NCI-H187 (cell line): ENCODE results near the gene PAK6.

Source experiments
- DNase-seq, 2 experiments: peaks; one replicate each; lab custom pipeline; 2025; lab: John Stamatoyannopoulos, UW

Gene PAK6

GRCh38 chr15:40255033-40255432 lies 16.2 kb downstream of the PAK6 start:
- DNase-seq = no peak

GRCh38 chr15:40256638-40257235 lies 17.9 kb downstream of the PAK6 start:
- no peak for DNase-seq

- no peak for DNase-seq
Observed at GRCh38 chr15:40257656-40258450, 19.0 kb downstream of the PAK6 start.

GRCh38 chr15:40258544-40258943 lies 19.7 kb downstream of the PAK6 start:
- DNase-seq = no peak

- no peak for DNase-seq
Observed at GRCh38 chr15:40259021-40259420, 20.2 kb downstream of the PAK6 start.

GRCh38 chr15:40263024-40263754 lies 24.3 kb downstream of the PAK6 start:
- no peak for DNase-seq

- no peak for DNase-seq
Observed at GRCh38 chr15:40264321-40265153, 25.7 kb downstream of the PAK6 start.

GRCh38 chr15:40265355-40265754 lies 26.5 kb downstream of the PAK6 start:
- DNase-seq = no peak

- no peak for DNase-seq
Observed at GRCh38 chr15:40265875-40266274, 27.0 kb downstream of the PAK6 start.

- DNase-seq = no peak
Observed at GRCh38 chr15:40266828-40267304, 28.0 kb downstream of the PAK6 start.

GRCh38 chr15:40267670-40268069 lies 28.8 kb downstream of the PAK6 start:
- no peak for DNase-seq

- no peak for DNase-seq
Observed at GRCh38 chr15:40269604-40270003, 30.7 kb downstream of the PAK6 start.

- DNase-seq = no peak
Observed at GRCh38 chr15:40270246-40270995, 31.6 kb downstream of the PAK6 start.

GRCh38 chr15:40271685-40272484 lies 33.0 kb downstream of the PAK6 start:
- DNase-seq = no peak

GRCh38 chr15:40272485-40273056 lies 33.7 kb downstream of the PAK6 start:
- DNase-seq = no peak

- no peak for DNase-seq
Observed at GRCh38 chr15:40273428-40273827, 34.6 kb downstream of the PAK6 start.

GRCh38 chr15:40274350-40275274 lies 35.7 kb downstream of the PAK6 start:
- DNase-seq = peak; percentile 18 to 37

GRCh38 chr15:40275523-40275922 lies 36.7 kb downstream of the PAK6 start:
- no peak for DNase-seq

- DNase-seq = no peak
Observed at GRCh38 chr15:40275954-40276353, 37.1 kb downstream of the PAK6 start.
